NT2/D1 (cell line): Measurements from ENCODE around the gene SQSTM1.

ENCODE experiments used
- DNase-seq: peaks from one replicate; pipeline ENCODE4 v3.0.0-alpha.2; 2011; ENCODE audit warnings: low read depth, low spot score
- H3K27me3 ChIP-seq: 2 replicates; pipeline ENCODE4 v1.6.0; 2011; ENCODE audit warnings: mild to moderate bottlenecking; ENCODE audit not compliant: insufficient read length, insufficient read depth
- H3K36me3 ChIP-seq: 2 replicates; pipeline ENCODE4 v1.6.1; 2011; ENCODE audit warnings: mild to moderate bottlenecking, low read length, mixed read lengths; ENCODE audit not compliant: insufficient read depth, insufficient read length
- H3K4me1 ChIP-seq: 2 replicates; pipeline ENCODE4 v1.5.1; 2011; ENCODE audit not compliant: insufficient read depth, insufficient read length
- H3K4me3 ChIP-seq: 2 replicates; pipeline ENCODE4 v1.5.1; 2011; ENCODE audit warnings: low read depth; ENCODE audit not compliant: insufficient read length
- H3K9ac ChIP-seq: 2 replicates; pipeline ENCODE4 v1.6.0; 2011; ENCODE audit warnings: low read depth; ENCODE audit not compliant: insufficient read length
- H3K9me3 ChIP-seq: 2 replicates; pipeline ENCODE4 v1.5.1; 2011; ENCODE audit warnings: mild to moderate bottlenecking, low read length; ENCODE audit not compliant: insufficient read depth
- SUZ12 ChIP-seq: IDR thresholded peaks from 2 replicates; pipeline ENCODE4 v1.6.1; 2011; ENCODE audit not compliant: insufficient read length, insufficient read depth; ENCODE audit errors: extremely low read depth
- YY1 ChIP-seq: IDR thresholded peaks from 2 replicates; pipeline ENCODE4 v1.6.1; 2011; ENCODE audit not compliant: insufficient read length, insufficient read depth
- ZNF274 ChIP-seq: IDR thresholded peaks from 2 replicates; pipeline ENCODE4 v1.6.1; 2011; ENCODE audit warnings: mild to moderate bottlenecking, low read depth, low read length

The SQSTM1 gene

DNA sequence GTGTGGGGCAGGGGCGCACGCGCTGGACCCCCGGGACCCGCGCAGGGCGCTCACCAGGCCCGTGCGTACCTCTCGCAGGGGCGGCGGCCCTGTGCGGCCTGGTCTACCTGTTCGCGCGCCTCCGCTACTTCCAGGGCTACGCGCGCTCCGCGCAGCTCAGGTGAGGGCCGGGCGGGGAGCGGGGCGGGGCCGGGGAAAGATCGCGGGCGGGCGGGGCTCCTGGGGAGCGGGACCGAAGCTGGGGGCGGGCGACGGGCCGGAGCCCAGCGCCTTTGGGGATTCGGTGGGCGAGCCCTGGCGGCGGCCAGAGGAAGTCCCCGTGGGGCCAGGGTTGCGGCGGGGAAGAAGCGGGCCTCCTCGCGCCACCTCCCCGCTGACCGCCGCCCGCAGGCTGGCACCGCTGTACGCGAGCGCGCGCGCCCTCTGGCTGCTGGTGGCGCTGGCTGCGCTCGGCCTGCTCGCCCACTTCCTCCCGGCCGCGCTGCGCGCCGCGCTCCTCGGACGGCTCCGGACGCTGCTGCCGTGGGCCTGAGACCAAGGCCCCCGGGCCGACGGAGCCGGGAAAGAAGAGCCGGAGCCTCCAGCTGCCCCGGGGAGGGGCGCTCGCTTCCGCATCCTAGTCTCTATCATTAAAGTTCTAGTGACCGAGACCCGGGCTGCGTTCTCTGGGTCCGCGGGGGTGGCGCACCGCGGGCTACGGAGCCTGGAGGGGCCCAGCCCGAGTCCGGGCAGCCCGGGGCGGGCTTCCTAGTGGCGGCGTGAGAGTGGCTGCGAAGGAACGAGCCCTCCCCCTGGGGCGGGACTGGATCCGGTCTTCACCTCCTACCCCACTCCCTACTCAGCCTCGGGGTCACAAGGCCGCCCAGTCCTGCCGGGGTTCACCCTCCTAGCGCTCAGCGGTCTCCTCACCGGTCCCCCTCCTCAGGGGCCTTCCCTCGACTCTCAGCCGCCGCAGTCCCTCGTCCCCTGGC lies 24.6 kb upstream of the SQSTM1 start:
- Histone ChIP-seq H3K27me3 (no peaks in the 10 kb centered on the region), H3K9me3 (no peaks in the 10 kb centered on the region), H3K4me1 (peaks cover 13% of the 10 kb centered on the region), H3K9ac (peak overlapping the region; percentile 81), H3K36me3 (peaks cover 44% of the 10 kb centered on the region), H3K4me3 (peak overlapping the region; percentile 60)
- TF ChIP-seq SUZ12 (no peak), ZNF274 (no peak), YY1 (no peak)
- DNase-seq: no peak

DNA sequence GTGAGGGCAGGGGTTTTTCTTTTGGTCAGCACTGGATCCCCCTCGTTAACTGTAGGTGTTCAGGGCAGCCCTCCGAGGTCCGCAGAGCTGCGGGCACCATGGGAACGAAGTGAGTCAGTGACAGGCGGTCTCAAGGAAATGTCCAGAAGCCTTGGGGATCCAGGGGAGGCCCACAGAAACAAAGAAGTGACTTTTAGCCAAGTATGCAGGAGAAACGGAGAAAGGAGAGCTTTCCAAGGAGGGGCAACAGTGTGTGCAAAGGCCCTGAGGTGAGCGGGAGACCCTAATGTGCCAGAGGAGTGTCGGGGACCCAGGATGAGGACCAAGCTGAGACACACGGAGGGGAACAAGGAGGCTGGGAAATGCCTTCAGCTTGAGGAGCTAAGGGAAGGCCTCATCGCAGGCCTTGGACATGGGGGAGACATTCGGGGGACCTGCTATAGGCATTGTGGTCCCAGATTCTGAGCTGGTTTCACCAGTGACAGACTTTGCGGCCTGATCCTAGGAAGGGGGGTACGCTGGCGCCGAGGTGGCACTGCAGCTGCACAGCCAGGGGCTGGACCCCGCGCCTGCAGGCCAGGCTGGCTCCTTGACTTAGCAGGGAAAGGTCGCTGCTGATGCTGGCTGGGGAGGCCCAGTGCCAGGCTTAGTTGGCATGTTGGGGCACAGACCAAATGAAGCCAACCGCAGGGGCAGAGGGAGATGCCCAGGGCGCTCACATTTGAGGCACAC lies 23.7 kb upstream of the SQSTM1 start:
- TF ChIP-seq SUZ12 (no peak), ZNF274 (no peak), YY1 (no peak)
- H3K36me3 ChIP-seq: peaks cover 48% of the 10 kb centered on the region
- no peak for DNase-seq
- peaks cover 14% of the 10 kb centered on the region for H3K4me1 ChIP-seq
- H3K27me3 ChIP-seq: no peaks in the 10 kb centered on the region
- H3K4me3 ChIP-seq: peak overlapping the region; percentile 60
- H3K9me3 ChIP-seq: no peaks in the 10 kb centered on the region
- peak overlapping the region; percentile 70 for H3K9ac ChIP-seq

DNA sequence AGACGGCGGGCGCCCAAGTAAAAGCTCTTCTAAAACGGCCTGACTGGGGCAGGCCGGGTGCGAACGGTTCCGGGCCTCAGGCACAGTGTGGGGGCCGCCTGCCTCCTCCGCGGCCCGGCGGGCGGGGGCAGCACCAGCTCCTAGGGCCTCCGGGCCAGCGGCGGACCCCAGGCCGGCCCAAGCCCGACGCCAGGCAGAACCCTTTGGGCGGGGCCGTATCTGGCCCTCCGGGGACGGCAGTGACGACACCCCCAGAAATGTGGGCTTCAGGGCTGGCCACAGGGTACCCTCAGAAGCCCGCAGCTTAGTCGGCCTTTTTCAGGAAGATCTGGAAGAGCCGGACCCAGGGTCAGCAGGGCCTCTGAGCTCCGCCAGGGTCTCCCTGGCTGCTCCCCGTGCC lies 23.0 kb upstream of the SQSTM1 start:
- no peaks in the 10 kb centered on the region for H3K27me3 ChIP-seq
- no peak overlapping the region for H3K9ac ChIP-seq
- no peak for TF ChIP-seq YY1
- TF ChIP-seq SUZ12: no peak
- no peak for TF ChIP-seq ZNF274
- H3K4me3 ChIP-seq: no peak overlapping the region
- H3K36me3 ChIP-seq: peaks cover 50% of the 10 kb centered on the region
- peaks cover 18% of the 10 kb centered on the region for H3K4me1 ChIP-seq
- no peaks in the 10 kb centered on the region for H3K9me3 ChIP-seq
- DNase-seq: no peak

DNA sequence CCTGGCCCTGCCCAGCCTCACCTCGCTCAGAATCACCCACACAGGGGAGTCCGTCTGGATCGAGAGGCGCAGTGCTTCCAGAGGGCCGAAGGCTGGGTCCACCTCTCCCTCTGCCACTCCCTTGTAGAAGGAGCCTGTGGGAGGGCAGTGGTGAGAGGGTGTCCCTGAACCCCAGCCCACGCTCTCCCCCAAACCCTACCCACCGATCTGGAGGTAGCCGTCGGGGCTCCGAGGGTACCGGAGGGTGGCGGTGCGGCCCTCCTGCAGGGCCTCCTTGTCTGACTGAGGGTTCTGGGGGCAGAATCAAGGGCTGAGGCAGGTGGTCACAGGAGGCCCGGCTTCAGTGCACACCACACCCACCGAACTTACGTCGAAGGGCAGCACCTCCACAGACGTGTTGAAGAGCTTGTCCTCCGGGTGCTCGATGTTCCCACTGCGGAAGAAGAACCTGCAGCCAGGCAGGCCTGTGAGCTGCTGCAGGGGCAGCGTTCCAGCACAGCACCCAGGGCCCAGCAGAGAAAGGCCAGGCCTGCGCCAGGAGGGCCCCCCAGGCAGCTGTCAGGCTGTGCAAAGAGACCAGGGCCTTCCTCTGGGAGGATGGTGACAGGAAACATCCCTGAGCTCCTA lies 22.4 kb upstream of the SQSTM1 start:
- Histone ChIP-seq H3K9me3 (no peaks in the 10 kb centered on the region), H3K4me1 (peaks cover 18% of the 10 kb centered on the region), H3K4me3 (no peak overlapping the region), H3K9ac (no peak overlapping the region), H3K27me3 (no peaks in the 10 kb centered on the region), H3K36me3 (peaks cover 50% of the 10 kb centered on the region)
- no peak for DNase-seq
- no peak for TF ChIP-seq ZNF274
- TF ChIP-seq SUZ12: no peak
- no peak for TF ChIP-seq YY1

DNA sequence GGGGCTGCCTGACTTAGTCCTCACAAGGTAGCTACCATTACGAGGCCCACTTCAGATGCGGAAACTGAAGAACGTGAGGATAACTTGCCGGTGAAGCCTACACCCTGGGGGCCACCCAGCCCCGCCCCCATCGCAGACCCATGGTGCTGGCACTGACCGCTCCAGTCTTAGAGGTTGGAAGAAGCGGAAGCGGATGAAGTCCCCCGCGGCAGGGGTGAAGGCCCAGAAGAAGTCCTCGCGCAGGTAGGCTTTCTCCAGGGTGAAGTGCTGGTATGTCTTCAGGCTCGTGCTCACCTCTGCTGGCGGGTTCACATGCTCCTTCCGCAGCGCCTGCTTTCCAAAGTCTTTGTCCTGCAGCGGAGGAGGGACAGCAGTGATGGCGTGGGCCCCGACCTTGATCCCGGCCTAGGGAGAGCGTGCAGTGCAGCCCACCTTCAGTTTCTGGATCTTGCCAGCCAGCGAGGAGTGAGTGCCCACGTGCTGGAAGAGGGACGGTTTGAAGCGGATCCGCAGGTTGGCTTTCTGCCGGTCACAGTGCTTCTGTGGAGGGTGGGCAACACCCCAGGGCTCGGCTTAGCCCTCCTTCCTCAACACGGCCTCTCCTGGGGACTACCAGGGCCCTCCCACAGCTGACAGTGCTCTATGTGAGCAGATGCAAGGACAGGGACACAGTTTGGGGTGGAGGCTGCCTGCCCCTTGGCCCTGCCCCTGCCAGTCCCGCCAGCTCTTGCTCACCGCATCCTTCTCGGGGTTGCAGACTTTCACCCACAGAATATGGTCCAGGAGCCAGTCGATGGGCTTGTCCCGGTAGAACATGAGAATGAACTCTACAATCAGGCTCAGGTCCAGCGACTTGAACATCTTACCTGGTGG lies 21.7 kb upstream of the SQSTM1 start:
- TF ChIP-seq ZNF274: no peak
- no peak for TF ChIP-seq SUZ12
- TF ChIP-seq YY1: no peak
- H3K36me3 ChIP-seq: peaks cover 50% of the 10 kb centered on the region
- H3K9ac ChIP-seq: no peak overlapping the region
- H3K9me3 ChIP-seq: no peaks in the 10 kb centered on the region
- no peak for DNase-seq
- H3K4me3 ChIP-seq: no peak overlapping the region
- H3K4me1 ChIP-seq: peaks cover 22% of the 10 kb centered on the region
- no peaks in the 10 kb centered on the region for H3K27me3 ChIP-seq

DNA sequence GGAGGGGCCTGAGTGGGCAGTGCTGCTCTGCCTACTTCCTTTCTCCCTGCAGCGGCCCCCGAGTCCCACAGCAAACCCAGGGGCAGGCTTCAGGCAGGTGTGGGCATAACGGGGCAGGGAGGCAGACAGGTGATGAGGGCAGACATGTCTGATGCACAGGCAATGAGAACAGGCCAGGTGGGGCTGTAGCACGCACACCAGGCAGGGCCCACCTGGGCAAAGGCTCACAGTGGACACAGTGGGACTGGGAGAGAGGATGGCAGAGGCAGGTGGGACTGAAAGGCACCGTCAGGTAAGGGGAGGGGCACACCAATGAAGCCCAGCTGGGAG lies 21.1 kb upstream of the SQSTM1 start:
- Histone ChIP-seq H3K27me3 (no peaks in the 10 kb centered on the region), H3K36me3 (peaks cover 50% of the 10 kb centered on the region), H3K9me3 (no peaks in the 10 kb centered on the region), H3K4me1 (peaks cover 23% of the 10 kb centered on the region), H3K4me3 (no peak overlapping the region), H3K9ac (no peak overlapping the region)
- no peak for TF ChIP-seq SUZ12
- TF ChIP-seq YY1: no peak
- TF ChIP-seq ZNF274: no peak
- no peak for DNase-seq
